ENCODE results near the gene PTDSS2. TPM values are rescaled to one million over a fixed set of nuclear protein-coding genes. Genes with fewer than 3 reads are reported as not detected.

The PTDSS2 gene
- total and polyA plus RNA-seq, 2 of the 13 experiments (the other 11 are each of a cell fraction or from before 2014, with no cell fraction given): 21.7 to 26.4 TPM

GRCh38 chr11:521177-521688 lies 71.2 kb downstream of the PTDSS2 start (continued):
- TF ChIP-seq DR1 (CRISPR knock-in tag; IDR thresholded peaks at IDR 0.05): 0 out of 2 replicates have a peak, but pooled peaks have one; percentile 1
- 0 out of 2 replicates have a peak, but pooled peaks have one; percentile 38 for TF ChIP-seq DNMT1 (CRISPR knock-in tag; IDR thresholded peaks at IDR 0.05)

- Histone ChIP-seq H3K27me3 (ENCODE audit: control insufficient read depth in 1 of 2, insufficient read depth in 2 of 2, low read length in 2 of 2) (0 out of 5 replicates have a peak, but pooled peaks cover 0 to 1% of the 10 kb centered on the region in 2 experiments), H3K4me3 (replicated peaks in 1 of 3; ENCODE audit: insufficient read depth in 1 of 3, low read depth in 2 of 3, low read length in 3 of 3) (peak overlapping the region; percentile 50 to 74 (median 60); a peak in 5 of 6 replicates), H3K79me2 (ENCODE audit: insufficient read depth, low read length) (no peaks in the 10 kb centered on the region), H3K9me3 (ENCODE audit: low read length) (no peaks in the 10 kb centered on the region), H3K4me1 (ENCODE audit: insufficient read depth, low read length) (peaks cover 29% of the 10 kb centered on the region), H3K9ac (ENCODE audit: insufficient read depth, low read depth, low read length) (peak overlapping the region; percentile 47; the same call in 1 of the 2 replicates), H3K4me2 (ENCODE audit: low read depth, low read length) (peak overlapping the region; percentile 90), H2AFZ (ENCODE audit: low read length) (no peak overlapping the region), H3K36me3 (replicated peaks in 1 of 2; ENCODE audit: control insufficient read depth in 1 of 2, insufficient read depth in 2 of 2, low read length in 2 of 2) (no peaks in the 10 kb centered on the region; a peak in 1 of 5 replicates), H4K20me1 (ENCODE audit: insufficient read depth, low read length) (no peaks in the 10 kb centered on the region), H3K27ac (ENCODE audit: extremely low read length, insufficient read depth, low read length) (no peak overlapping the region)
- 9% methylated on average over 6 of the region's 17 CpGs for WGBS (ENCODE audit: low lambda C conversion rate)
- intact Hi-C loops (cut with micrococcal nuclease; ENCODE audit: unreplicated experiment) (no loop called here), in situ Hi-C loops (cut with HindIII; ENCODE audit: extremely low pct_ligation_motif_present, low pct_unique_long_range_greater_than_20kb) (no loop called here)
- FAIRE-seq (no peak), ATAC-seq (peak; percentile 52), DNase-seq (ENCODE audit: low spot score) (no peak)
- no TSS peak for BruUV-seq (replicated peaks)
- ChIA-PET CTCF (ENCODE audit: low intra/inter-chr PET ratio, low total read pairs) (no interaction called here), POLR2A (no interaction called here)
- TF ChIP-seq ZNF292 (CRISPR knock-in tag; IDR thresholded peaks at IDR 0.05; ENCODE audit: borderline replicate concordance, low read depth) (0 out of 2 replicates have a peak, but pooled peaks have one; percentile 18), PRMT3 (CRISPR knock-in tag; IDR thresholded peaks at IDR 0.05; ENCODE audit: borderline replicate concordance, low read depth) (no peak), ZSCAN29 (CRISPR knock-in tag; conservative IDR thresholded peaks at IDR 0.05) (0 out of 2 replicates have a peak, but pooled peaks have one; percentile 56), TEAD3 (CRISPR knock-in tag; optimal IDR thresholded peaks at IDR 0.05; ENCODE audit: borderline replicate concordance) (peak; percentile 19), KDM2A (CRISPR knock-in tag; IDR thresholded peaks at IDR 0.05; ENCODE audit: borderline replicate concordance, low read depth) (peak; percentile 31; the same call in 1 of the 2 replicates)
Observed at GRCh38 chr11:526192-526591, 76.1 kb downstream of the PTDSS2 start.
